GM12865 (cell line): ENCODE results near the gene IVNS1ABP.

Experiments
- DNase-seq: peaks from one replicate; pipeline ENCODE4 v3.0.0; 2010; ENCODE audit warnings: low read depth
- H3K4me3 ChIP-seq: 2 replicates; pipeline ENCODE4 v1.5.1; 2011; ENCODE audit warnings: mild to moderate bottlenecking, low read depth, low read length, control low read depth
- CTCF ChIP-seq: IDR thresholded peaks from 2 replicates; pipeline ENCODE4 v1.5.1; 2011; ENCODE audit warnings: low read length, control low read depth, low read depth, inconsistent platforms; ENCODE audit not compliant: insufficient read depth; ENCODE audit errors: missing control alignments

The IVNS1ABP gene

GRCh38 chr1:185268352-185268751 lies 48.7 kb downstream of the IVNS1ABP start:
- H3K4me3 ChIP-seq = no peak overlapping the region
- no peak for TF ChIP-seq CTCF
- no peak for DNase-seq

GRCh38 chr1:185267701-185268100 lies 49.3 kb downstream of the IVNS1ABP start:
- TF ChIP-seq CTCF = no peak

GRCh38 chr1:185267301-185267700 lies 49.7 kb downstream of the IVNS1ABP start:
- no peak overlapping the region for H3K4me3 ChIP-seq
- TF ChIP-seq CTCF = no peak
- DNase-seq = no peak

More at GRCh38 chr1:185267701-185268100, 49.3 kb downstream of the IVNS1ABP start:
- DNase-seq = no peak
- no peak overlapping the region for H3K4me3 ChIP-seq

- TF ChIP-seq CTCF = no peak
- H3K4me3 ChIP-seq = no peak overlapping the region
- no peak for DNase-seq
Observed at GRCh38 chr1:185265314-185265713, 51.7 kb downstream of the IVNS1ABP start.

GRCh38 chr1:185263780-185264179 lies 53.3 kb downstream of the IVNS1ABP start:
- no peak for TF ChIP-seq CTCF
- no peak for DNase-seq
- no peak overlapping the region for H3K4me3 ChIP-seq

- H3K4me3 ChIP-seq = no peak overlapping the region
- no peak for DNase-seq
- TF ChIP-seq CTCF = no peak
Observed at GRCh38 chr1:185263292-185263691, 53.8 kb downstream of the IVNS1ABP start.

GRCh38 chr1:185262151-185262550 lies 54.9 kb downstream of the IVNS1ABP start:
- H3K4me3 ChIP-seq = no peak overlapping the region
- no peak for TF ChIP-seq CTCF
- DNase-seq = no peak
